ENCODE results near the gene VAPA.

VAPA gene, protein sequence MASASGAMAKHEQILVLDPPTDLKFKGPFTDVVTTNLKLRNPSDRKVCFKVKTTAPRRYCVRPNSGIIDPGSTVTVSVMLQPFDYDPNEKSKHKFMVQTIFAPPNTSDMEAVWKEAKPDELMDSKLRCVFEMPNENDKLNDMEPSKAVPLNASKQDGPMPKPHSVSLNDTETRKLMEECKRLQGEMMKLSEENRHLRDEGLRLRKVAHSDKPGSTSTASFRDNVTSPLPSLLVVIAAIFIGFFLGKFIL

DNA sequence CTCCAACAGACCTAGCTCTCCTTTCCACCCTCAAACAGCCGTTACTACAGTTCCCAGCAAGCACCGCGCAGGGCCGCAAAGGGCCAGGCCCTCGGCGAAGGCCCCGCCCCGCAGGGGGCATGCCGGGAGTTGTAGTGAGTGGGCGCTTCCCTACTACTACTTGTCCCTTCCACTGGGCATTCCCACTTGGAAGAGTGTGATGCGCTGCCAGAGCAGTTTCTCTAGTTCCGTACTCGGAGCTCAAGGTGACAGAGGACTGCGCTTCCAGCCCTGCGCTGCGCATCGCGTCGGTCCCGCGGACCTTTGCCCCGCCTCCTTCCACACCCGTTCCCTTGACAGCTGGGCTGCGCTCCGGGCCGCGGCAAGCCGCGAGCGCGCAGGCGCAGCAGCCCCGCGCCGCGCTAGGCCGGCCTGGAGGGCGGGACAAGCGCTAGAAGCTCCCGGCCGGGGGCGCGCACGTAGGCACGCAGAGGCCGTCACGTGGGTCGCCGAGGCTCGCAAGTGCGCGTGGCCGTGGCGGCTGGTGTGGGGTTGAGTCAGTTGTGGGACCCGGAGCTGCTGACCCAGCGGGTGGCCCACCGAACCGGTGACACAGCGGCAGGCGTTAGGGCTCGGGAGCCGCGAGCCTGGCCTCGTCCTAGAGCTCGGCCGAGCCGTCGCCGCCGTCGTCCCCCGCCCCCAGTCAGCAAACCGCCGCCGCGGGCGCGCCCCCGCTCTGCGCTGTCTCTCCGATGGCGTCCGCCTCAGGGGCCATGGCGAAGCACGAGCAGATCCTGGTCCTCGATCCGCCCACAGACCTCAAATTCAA lies at the start of gene VAPA:
VAPA (plus strand) TSS at position 491 of the 808 bp plus-strand sequence; CDS start at position 732, 241 bp downstream.
- DNase-seq (ENCODE audit: low spot score): peak; percentile 96

DNA sequence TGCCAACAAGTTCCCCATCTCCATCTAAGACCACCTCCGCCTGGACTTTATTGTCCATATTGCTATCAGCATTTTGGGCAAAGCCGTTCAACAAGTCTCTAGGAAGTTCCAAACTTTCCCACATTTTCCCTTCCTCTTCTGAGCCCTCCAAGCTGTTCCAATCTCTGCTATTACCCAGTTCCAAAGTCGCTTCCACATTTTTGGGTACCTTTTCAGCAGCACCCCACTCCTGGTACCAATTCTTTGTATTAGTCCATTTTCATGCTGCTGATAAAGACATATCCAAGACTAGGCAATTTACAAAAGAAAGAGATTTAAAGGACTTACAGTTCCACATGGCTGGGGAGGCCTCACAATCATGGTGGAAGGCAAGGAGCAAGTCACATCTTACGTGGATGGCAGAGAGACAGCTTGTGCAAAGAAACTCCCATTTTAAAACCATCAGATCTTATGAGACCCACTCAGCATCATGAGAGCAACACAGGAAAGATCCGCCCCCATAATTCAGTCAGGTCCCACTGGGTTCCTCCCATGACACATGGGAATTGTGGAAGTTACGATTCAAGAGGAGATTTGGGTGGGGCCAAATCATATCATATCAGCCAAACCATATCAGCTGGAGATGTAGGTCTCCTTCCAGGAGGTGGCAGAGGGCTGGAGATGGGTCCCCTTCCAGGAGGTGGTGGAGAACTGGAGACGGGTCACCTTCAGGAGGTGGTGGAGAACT lies 47.9 kb upstream of the VAPA start:
- DNase-seq (ENCODE audit: low spot score): no peak

DNA sequence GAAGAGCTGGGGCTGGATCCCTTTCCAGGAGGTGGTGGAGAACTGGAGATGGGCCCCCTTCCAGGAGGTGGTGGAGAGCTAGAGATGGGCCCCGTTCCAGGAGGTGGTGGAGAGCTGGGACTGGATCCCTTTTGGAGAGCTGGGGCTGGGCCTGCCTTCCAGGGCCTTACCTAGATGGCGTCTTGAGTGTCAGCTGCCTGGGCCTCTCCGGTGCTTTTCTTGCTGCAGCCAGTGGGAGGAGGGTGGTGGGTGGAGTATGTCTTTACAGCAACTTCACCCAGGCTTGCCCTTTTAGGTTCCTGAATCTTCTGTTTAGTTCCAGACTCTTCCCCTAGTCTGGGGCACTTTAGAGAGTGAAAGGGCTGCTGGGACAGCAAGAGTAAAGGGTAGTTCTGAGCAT lies 47.2 kb upstream of the VAPA start:
- DNase-seq (ENCODE audit: low spot score): no peak

DNA sequence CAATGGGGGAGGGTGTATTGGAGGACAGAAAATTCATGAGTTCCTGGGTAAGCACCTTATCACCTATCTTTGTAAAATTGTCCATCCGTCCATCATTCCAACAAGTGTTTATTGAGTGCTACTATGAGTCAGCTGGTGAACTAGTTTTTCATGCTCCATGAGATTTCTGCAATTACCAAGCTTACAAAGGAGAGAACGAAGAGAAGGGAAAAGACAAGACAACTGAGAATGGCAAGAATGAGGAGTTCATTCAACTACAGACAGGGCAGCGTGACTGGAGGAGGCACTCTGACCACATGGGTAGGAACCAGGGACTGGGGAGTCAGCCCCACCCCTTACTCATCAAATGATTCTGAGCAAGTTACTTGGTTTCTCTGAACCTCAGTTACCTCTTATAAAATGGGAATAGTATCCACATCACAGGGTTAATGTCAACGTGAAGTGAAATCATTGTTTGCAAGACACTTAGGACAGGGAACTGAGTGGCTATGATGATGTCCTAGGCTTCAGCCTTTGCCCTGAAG lies 46.7 kb upstream of the VAPA start:
- no peak for DNase-seq (ENCODE audit: low spot score)

DNA sequence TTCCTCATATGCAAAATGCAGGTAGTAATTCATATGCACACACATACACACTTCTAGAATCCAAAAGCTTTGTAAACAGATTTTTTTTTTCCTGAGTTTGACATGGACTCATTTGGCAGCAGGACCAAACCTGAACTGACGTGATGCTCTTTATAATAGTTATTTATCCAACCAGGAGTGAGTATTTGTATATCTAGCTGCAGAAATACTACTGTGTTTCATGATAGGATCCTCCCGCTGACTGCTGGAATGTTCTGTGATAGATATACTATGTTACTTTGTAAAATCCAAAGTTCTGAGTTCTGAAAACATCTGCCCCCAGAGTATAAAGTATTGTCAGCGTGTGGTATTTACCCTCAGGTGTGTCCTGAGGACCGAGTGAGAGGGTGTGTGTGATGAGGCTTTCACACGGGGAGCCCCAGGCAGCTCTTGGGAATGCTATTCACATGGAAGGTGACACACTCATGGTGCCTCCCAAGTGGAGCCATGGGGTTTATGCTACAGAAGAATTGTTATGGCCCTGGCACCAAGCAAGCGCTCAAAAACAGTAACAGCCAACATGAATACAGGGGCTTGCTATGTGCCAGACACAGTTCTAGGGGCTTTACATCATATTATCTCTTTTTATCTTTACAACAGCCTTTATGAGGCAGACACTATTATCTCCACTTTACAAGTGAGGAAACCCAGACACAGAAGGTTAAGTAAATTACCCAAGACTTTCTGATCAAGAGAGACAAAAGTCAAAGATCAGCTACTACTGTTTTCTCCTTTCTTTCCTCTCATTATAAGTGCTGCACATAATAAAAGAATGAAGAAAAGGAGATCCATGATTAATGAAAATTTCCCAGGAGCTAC lies 44.7 kb upstream of the VAPA start:
- DNase-seq (ENCODE audit: low spot score): no peak

DNA sequence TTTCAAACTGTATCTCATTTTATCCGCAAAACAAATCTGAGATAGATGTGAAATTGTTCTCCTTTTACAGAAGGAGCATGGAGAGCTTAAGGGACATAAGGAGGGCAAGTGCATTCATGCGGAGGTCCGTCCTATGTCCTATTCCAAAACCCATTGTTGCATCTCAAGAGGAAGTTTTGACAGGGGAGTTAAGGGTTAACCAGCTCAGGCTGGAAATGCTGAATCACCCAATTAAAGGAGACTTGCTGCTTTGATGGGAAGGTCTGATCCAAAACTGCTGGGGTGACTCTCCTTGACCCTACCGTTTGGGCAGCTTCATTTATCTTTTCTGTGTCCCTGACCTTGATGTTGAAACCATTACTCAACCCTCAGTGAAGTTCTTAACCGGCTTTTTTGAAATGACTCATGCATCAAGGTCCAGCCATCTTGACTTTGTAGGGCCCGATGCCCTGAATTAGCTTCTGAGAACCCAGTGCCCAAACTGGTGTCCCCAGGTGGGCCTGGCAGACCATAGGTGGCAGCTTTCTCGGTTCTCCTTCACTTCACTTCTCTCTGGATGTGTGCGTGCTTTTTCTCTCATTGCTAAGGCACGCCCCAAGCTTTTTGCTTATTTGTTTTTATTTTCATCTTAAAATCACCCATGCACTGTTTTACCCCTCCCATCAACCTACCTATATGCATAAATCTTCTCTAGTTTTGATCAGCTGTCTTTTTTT lies 43.9 kb upstream of the VAPA start:
- DNase-seq (ENCODE audit: low spot score): no peak

DNA sequence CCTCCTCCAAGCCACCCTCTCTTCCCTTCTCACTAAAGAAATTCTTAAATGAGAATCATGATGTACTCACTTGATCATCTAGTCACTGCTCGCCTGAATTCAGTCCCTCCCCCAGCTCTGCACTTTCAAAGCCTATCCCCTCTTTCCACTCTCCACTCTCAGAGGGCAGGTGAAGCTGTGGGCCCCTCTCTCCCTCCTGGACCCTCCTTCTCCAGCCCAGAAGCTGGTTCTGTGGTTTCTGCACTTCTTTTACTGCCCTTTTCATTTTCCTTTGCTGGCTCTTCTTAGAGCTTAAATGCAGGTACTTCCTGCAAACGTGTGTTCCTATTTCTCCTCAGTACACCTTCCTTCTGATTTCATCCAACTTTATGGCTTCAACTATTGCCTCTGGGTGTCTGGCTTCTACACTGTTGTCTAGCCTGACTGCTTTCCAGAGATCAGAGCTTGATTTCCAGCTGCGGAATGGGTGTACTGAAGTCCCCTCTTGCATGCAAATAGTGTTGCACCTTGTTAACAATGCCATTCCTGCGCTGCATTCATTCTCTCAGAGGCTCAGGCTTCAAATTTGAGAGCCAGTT lies 43.3 kb upstream of the VAPA start:
- DNase-seq (ENCODE audit: low spot score): no peak

DNA sequence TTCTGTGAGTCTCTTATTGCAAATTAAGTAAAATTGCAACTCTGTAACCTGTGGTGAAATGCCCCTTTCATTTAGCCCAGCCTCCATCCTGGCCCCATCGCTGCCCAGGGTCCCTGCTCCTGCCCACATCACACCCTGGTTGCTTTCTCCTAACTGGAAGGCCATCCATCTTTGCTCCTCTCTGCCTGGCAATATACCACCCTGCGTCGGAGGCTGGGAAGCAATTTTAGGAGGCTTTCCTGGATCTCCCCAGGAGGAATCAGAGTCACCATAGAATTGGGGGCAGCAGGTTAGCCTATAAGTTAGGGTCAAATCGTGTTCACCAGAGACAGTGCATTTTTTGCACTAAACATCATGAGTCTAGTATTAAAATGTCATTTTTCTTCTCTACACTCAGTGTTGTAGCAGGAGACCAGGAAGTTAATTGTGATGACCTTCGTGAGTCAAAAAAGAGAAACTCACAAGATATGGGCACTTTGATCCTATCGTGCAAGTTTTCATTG lies 42.5 kb upstream of the VAPA start:
- no peak for DNase-seq (ENCODE audit: low spot score)

DNA sequence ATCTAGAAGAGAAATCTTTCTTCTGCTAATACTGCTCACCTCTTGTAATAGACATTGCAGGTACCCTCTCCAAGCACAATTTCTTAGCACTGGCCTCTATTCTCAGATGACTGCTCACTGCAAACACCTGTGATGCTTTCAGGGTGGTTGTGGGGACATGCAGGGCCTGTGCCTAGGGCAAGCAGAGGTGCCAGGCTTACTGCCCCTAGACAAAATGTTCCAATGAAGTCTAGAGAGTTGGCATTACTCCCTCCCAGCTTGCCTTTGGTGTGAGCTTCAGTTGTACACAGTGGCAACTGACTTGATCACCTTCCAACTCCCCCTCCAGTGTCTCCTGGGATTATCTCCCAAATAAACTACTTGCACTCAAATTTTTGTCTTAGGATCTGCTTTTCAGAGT lies 41.0 kb upstream of the VAPA start:
- no peak for DNase-seq (ENCODE audit: low spot score)

DNA sequence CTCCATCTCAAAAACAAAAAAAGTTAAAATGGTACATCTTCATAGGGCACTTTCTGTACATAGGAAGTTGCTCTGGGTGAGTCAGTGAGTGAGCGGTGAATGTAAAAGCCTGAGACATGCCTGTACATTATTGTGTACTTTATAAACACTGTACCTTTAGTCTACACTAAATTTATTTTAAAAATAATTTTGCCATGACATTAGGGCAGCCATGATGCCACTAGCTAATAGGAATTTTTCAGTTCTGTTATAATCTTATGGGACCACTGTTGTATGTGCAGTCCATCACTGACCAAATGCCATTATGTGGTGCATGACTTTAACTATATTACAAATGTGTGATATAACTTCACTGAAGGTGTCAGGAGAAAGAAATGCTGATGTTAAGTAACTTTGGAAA lies 39.1 kb upstream of the VAPA start:
- DNase-seq (ENCODE audit: low spot score): no peak

DNA sequence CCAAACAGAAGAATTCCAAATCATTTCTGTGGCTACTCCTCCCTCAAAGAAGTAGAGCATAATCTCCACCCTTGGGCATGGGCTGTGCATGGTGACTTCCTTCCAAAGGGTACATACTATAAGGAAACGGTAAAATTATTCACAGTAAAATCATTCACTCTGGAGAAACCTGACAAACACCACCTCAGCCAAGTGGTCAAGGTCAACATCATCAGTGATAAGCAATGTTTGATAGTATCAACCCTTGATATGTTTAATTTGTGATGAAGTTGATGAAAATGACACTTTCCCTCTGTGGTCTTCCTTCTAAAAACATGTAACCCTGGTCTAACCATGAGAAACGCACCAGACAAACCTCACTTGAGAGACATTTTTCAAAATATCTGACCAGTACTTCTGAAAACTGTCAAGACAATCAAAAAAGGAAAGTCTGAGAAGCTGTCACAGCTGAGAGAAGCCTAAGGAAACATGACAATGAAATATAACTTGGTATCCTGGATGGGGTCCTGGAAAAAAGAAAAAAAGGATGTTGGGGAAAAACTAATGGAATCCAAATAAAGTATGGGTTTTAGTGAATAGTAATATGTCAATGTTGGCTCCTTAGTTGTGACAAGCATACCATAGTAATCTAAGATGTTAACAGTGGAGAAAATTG lies 37.5 kb upstream of the VAPA start:
- no peak for DNase-seq (ENCODE audit: low spot score)

DNA sequence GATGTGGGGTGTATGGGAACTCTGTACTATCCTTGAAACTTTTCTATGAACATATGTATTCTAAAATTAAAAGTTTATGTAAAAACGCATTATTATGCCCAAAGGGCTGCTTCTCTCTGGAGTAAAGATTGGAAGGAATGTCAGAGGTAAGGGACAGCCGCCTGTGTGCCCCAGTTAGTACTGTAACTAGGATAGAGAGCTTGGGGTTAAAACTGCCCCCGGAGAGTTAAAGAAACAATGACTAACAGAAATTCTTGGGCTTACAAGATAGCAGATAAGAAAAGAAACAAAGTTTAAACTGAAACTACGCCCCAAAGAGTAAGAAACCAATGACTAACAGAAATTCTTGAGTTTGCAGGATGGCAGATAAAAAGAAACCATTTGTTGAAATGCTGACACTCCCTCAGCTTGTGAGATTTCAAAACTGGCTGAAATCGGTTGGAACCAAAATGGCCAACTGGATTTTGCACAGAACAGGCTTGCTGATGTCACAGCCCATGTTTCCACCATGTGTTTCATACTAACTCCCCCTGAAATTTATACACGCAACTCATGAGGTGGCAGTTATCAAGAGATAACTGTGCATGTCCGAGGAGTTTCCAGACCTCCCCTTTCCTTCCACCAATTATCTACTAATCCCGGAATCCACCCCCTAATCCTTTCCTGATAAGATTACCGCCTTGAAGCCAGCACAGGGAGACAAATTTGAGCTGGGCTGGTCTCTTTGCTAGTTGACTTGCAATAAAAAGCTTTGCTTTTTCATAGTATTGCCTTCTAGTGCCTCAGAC lies 36.8 kb upstream of the VAPA start:
- no peak for DNase-seq (ENCODE audit: low spot score)

DNA sequence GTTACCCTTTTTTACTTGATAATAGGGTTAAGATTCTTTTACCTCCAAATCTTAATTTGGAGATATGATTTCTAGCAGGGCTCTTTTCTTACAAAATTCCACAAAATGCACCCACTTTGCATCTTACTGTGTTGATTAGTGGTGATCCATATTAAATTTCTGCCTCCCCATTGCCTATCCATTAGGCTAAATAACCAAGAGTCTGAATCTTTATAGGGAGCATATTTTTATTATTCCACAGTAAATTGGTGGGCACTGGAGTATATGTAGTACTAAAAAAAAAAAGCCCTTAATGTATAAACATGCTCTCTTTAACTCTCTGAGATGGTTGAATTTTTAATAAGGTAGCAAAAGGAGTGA lies 36.2 kb upstream of the VAPA start:
- DNase-seq (ENCODE audit: low spot score): no peak

DNA sequence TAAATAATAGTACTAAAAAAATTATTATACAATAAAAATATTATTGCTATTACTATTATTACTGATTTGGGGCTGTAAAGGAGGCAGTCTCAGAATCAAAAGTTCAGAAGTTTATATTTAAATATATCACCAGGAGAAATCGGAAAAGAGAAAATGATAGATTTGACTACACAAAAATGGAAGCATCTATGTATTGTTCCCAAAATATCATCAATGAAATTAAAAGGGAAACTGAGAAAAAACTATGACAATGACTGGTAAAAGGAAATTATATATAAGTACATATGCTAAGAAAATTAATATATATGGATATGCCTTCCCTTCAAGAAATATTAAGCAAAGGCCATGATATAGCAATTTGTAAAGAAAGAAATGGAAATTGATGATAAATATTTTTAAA lies 35.7 kb upstream of the VAPA start:
- no peak for DNase-seq (ENCODE audit: low spot score)

DNA sequence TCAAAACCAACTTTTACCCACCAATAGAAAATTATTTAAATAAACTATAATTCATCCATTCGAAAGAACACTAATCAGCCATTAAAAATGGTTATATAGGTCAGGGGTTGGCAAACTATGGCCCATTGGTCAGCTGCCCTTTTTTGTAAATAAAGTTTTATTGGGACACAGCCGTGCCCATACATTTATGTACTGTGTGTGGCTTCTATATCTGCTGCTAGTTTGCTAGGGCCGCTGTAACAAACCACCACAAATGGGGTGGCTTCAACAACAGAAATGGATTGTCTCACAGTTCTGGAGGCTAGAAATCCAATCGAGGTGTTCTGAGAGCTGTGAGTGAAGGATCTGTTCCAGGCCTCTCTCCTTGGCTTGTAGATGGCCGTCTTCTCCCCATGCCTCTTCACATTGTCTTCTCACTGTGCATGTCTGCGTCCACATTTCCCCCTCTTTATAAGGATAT lies 35.0 kb upstream of the VAPA start:
- no peak for DNase-seq (ENCODE audit: low spot score)

DNA sequence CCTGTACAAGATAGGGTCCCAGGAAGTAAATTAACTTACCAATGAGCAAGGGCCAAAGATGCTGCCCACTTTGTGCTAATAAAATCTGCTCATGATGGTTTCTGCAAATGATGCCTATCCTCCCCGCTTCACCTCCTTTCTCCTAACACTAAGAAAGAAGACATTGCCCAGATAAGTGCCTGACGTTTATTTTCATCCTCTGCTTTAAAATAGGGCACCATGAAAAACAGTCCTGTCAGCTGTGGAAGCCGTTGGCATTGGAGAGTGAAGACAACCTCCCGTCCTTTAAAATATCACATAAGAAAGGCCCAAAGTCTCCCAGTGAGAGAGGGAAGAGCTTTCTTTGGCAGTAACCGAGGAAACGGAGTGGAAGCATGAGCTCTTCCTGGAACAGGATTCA lies 29.7 kb upstream of the VAPA start:
- DNase-seq (ENCODE audit: low spot score): no peak

DNA sequence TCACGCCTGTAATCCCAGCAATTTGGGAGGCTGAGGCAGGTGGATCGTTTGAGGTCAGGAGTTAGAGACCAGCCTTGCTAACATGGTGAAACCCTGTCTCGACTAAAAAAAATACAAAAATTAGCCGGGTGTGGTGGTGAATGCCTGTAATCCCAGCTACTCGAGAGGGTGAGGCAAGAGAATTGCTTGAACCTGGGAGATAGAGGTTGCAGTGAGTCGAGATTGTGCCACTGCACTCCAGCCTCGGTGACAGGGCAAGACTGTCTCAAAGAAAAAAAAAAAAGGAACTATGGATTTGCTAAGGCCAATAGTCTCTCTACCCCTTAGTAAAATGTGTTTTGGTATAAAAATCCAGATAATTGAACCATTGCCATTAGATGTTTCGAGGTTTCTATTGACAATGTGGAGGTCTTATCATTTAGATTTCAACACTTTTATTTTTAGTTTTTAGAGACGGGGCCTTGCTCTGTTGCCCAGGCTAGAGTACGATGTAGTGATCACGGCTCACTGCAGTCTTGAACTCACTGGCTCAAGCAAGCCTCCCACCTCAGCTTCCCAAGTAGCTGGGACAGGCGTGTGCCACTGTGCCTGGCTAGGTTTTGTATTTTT lies 29.2 kb upstream of the VAPA start:
- no peak for DNase-seq (ENCODE audit: low spot score)

DNA sequence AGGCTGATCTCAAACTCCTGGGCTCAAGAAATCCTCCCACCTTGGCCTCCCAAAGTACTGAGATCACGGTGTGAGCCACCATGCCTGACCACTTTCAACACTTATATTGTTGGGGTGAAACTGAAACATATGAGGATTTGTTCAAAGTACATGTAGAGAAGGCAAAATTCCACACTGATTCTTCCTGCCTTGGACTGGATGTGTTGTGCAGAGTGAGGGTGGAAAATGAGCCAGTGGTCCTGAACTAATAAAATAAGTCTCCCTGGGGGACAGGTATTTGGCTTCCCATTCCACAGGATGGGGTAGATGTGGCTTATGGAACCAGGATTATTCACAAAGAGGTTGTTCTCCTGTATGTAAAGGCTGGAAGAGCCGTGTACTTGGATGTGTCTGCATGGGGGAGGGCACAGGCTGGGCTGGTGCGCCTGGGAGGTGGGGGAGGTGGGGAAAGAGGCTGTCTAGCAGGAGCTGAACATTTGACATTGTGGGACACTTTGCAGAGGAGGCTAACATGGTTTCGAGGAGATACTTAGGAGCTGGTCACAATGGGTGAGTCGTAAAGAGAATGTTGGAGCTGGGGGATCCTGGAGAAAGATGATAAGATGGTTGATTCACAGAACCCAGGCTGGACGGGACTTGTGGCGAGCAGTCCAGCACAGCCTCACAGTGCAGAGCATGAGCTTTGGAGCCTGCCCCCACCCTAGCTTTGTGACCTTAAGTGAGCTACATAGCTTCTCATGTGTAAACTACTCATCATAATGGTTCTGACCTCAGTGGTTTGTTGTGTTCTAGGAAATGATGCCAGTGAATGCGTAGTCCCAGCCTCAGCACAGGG lies 28.4 kb upstream of the VAPA start, which contains the start of gene TXNDC2:
TXNDC2 (plus strand) TSS at position 804 of the 835 bp plus-strand sequence. CDS start 708 bp downstream, outside the sequence.
- no peak for DNase-seq (ENCODE audit: low spot score)

All from globus pallidus (tissue), 1 donor.